ENCODE data around the gene DRD2. TPM values are rescaled to one million over a fixed set of nuclear protein-coding genes. Genes with fewer than 3 reads are reported as not detected.

Gene DRD2
- total and polyA plus RNA-seq, 5 donors = 0.05 TPM; not detected in 4

- Histone ChIP-seq H3K27ac (ENCODE audit: low read length) (no peak overlapping the region), H3K4me3 (ENCODE audit: low read length) (no peak overlapping the region), H3K4me1 (ENCODE audit: control insufficient read depth, insufficient read depth, low read length) (no peaks in the 10 kb centered on the region), H3K27me3 (ENCODE audit: control insufficient read depth, insufficient read depth) (no peaks in the 10 kb centered on the region), H3K9me3 (ENCODE audit: control insufficient read depth, low read length) (no peaks in the 10 kb centered on the region)
- ATAC-seq (no peak), DNase-seq (no peak)
- WGBS = 31% methylated on average over 7 of the region's 7 CpGs
- intact Hi-C loops (cut with DNase I) = no loop called here
Observed at GRCh38 chr11:113444502-113445123, 30.6 kb downstream of the DRD2 start.

GRCh38 chr11:113440816-113441215 is 34.4 kb downstream of the DRD2 start:
- Histone ChIP-seq H3K27me3 (ENCODE audit: control insufficient read depth, insufficient read depth) (no peaks in the 10 kb centered on the region), H3K4me1 (ENCODE audit: control insufficient read depth, insufficient read depth, low read length) (no peaks in the 10 kb centered on the region), H3K27ac (ENCODE audit: low read length) (no peak overlapping the region), H3K4me3 (ENCODE audit: low read length) (no peak overlapping the region), H3K9me3 (ENCODE audit: control insufficient read depth, low read length) (no peaks in the 10 kb centered on the region)
- intact Hi-C loops (cut with DNase I) = no loop called here
- 80% methylated on average over 2 of the region's 2 CpGs for WGBS
- ATAC-seq (no peak), DNase-seq (no peak)

DNA sequence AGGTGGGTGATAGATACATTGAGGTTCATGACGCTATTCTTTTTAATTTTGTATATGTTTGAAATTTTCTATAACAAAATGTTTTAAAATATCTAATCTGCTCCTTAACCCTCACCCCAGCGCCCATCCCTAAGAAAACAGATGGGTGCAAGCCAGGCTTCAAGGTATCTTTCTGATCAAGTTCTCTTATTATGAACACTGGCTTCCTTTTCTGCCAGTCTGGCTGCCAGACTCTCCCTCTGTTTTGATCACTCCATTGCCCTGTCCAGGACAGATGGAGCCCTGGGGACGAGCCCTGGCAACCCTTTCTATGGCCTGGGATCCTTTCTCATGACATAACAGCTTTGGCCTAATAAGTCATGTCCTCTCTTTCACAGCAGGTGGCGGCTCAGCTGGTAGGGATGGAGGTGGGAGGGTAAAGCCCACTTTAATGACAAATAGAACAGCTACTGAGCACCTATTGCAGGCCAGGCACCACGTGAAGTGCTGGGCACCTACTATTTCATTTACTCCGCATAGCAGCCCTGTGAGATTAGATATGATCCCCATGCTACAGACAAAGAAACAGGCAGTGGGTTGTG is 38.4 kb downstream of the DRD2 start:
- 66% methylated on average over 6 of the region's 6 CpGs for WGBS
- Histone ChIP-seq H3K4me1 (ENCODE audit: control insufficient read depth, insufficient read depth, low read length) (no peaks in the 10 kb centered on the region), H3K9me3 (ENCODE audit: control insufficient read depth, low read length) (no peaks in the 10 kb centered on the region), H3K27me3 (ENCODE audit: control insufficient read depth, insufficient read depth) (no peaks in the 10 kb centered on the region), H3K4me3 (ENCODE audit: low read length) (no peak overlapping the region), H3K27ac (ENCODE audit: low read length) (no peak overlapping the region)
- DNase-seq (no peak), ATAC-seq (no peak)
- intact Hi-C loops (cut with DNase I) = no loop called here

DNA sequence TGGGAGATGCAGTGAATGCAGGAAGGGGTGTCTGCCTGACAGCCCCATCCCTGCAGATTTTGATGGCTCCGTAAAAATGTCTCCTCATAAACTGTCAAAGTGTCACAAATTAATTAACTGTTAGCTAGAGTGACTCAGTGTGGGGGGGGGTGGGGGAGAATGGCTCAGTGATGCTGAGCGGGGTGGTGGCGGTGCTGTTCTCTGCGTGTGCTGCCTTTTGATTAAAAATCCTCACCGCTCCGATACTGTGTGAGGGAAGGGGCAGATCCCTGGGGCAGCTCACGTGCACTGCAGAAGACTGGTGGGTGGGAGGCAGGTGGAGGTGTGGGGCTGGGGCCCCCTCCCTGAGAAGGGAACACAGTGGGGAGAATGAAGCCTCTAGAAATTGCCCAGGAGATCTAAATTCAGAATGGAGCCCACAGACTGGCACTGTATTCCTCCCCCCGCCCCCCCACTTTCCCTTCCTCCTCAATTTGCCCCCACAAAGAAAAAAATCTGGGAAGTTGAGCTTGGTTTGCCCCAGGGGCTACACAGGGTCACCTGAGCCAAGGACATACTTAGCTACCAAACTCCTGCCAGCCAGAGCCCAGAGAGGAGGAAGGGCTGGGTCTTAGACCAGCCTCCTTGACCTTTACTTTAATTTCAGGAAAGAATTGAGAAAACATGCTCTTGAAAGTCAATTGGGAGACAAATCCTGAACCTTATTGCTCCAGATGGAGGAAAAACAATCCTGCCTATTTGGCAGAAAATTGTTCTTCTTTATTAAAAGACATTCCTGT is 39.8 kb downstream of the DRD2 start:
- Histone ChIP-seq H3K27ac (ENCODE audit: low read length) (no peak overlapping the region), H3K4me1 (ENCODE audit: control insufficient read depth, insufficient read depth, low read length) (no peaks in the 10 kb centered on the region), H3K9me3 (ENCODE audit: control insufficient read depth, low read length) (no peaks in the 10 kb centered on the region), H3K27me3 (ENCODE audit: control insufficient read depth, insufficient read depth) (no peaks in the 10 kb centered on the region), H3K4me3 (ENCODE audit: low read length) (no peak overlapping the region)
- no peak for DNase-seq
- ATAC-seq = no peak
- intact Hi-C loops (cut with DNase I) = no loop called here
- 88% methylated on average over 8 of the region's 8 CpGs for WGBS

GRCh38 chr11:113431746-113432145 is 43.5 kb downstream of the DRD2 start:
- Histone ChIP-seq H3K9me3 (ENCODE audit: control insufficient read depth, low read length) (no peaks in the 10 kb centered on the region), H3K4me1 (ENCODE audit: control insufficient read depth, insufficient read depth, low read length) (no peaks in the 10 kb centered on the region), H3K27ac (ENCODE audit: low read length) (no peak overlapping the region), H3K27me3 (ENCODE audit: control insufficient read depth, insufficient read depth) (no peaks in the 10 kb centered on the region), H3K4me3 (ENCODE audit: low read length) (no peak overlapping the region)
- intact Hi-C loops (cut with DNase I) = no loop called here
- no peak for ATAC-seq
- DNase-seq = no peak
- 91% methylated on average over 4 of the region's 4 CpGs for WGBS

DNA sequence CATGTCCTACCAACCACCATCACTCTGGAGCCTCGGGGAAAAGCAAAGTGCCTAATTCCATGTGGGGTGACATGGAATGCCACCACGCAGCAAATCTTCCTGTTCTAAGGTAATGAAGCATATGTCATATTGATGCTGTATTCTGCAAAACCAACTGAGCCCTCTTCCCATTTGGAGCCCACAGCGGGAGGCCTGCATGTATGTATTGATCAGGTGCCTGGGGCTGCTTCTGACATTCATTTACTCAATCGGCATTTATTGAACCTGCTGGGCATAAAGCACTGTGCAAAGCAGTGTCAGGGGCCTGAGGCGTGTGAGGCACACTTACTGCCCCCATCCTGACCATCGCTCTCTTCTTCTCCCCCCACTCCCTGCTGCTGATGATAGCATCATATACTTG is 48.5 kb downstream of the DRD2 start:
- no peaks in the 10 kb centered on the region for H3K27me3 ChIP-seq (ENCODE audit: control insufficient read depth, insufficient read depth)
- H3K9me3 ChIP-seq (ENCODE audit: control insufficient read depth, low read length) = no peaks in the 10 kb centered on the region
- ATAC-seq = no peak
- no peak for DNase-seq
- WGBS = 90% methylated on average over 6 of the region's 6 CpGs
- H3K27ac ChIP-seq (ENCODE audit: low read length) = no peak overlapping the region
- no peak overlapping the region for H3K4me3 ChIP-seq (ENCODE audit: low read length)
- H3K4me1 ChIP-seq (ENCODE audit: control insufficient read depth, insufficient read depth, low read length) = no peaks in the 10 kb centered on the region
- intact Hi-C loops (cut with DNase I) = no loop called here

- Histone ChIP-seq H3K27ac (ENCODE audit: low read length) (no peak overlapping the region), H3K4me3 (ENCODE audit: low read length) (no peak overlapping the region), H3K4me1 (ENCODE audit: control insufficient read depth, insufficient read depth, low read length) (no peaks in the 10 kb centered on the region), H3K9me3 (ENCODE audit: control insufficient read depth, low read length) (no peaks in the 10 kb centered on the region), H3K27me3 (ENCODE audit: control insufficient read depth, insufficient read depth) (no peaks in the 10 kb centered on the region)
- 38% methylated on average over 2 of the region's 2 CpGs for WGBS
- ATAC-seq (no peak), DNase-seq (no peak)
- intact Hi-C loops (cut with DNase I) = no loop called here
Observed at GRCh38 chr11:113420808-113421207, 54.4 kb downstream of the DRD2 start.

DNA sequence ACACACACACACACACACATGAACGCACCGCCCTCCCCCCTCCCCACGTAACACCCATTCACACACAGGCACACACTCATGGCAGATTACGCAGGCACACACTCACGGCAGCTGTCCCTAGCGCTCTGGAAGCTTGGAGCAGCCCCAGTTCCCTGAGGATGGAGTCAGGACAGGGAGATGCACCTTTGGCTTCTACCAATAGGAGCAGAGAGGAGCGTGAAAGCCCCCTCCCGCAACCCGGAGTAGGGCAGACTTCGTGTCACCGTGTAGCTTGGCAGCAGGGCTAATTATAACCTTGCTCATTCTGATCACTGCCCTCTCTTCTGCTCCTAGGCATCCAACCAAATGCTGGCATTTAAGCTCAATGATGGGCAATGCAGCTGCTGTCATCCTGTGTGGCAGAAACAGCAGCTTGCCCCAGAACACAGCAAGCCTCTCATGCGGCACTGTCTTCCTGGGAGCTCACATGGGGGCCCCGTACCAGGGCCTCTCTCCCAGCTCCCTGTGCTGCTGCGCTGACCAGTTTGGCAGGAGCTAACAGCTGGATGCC is 55.7 kb downstream of the DRD2 start:
- intact Hi-C loops (cut with DNase I) = no loop called here
- ATAC-seq (peak in 1 of 2 donors; percentile 28), DNase-seq (no peak)
- Histone ChIP-seq H3K9me3 (ENCODE audit: control insufficient read depth, low read length) (no peaks in the 10 kb centered on the region), H3K4me3 (ENCODE audit: low read length) (no peak overlapping the region), H3K27me3 (ENCODE audit: control insufficient read depth, insufficient read depth) (no peaks in the 10 kb centered on the region), H3K4me1 (ENCODE audit: control insufficient read depth, insufficient read depth, low read length) (no peaks in the 10 kb centered on the region), H3K27ac (ENCODE audit: low read length) (no peak overlapping the region)
- 65% methylated on average over 14 of the region's 14 CpGs for WGBS

GRCh38 chr11:113417428-113417827 is 57.8 kb downstream of the DRD2 start:
- H3K27ac ChIP-seq (ENCODE audit: low read length) = no peak overlapping the region
- H3K9me3 ChIP-seq (ENCODE audit: control insufficient read depth, low read length) = no peaks in the 10 kb centered on the region
- no peak overlapping the region for H3K4me3 ChIP-seq (ENCODE audit: low read length)
- WGBS = 73% methylated on average over 2 of the region's 2 CpGs
- H3K4me1 ChIP-seq (ENCODE audit: control insufficient read depth, insufficient read depth, low read length) = no peaks in the 10 kb centered on the region
- intact Hi-C loops (cut with DNase I) = no loop called here
- ATAC-seq (no peak), DNase-seq (no peak)
- H3K27me3 ChIP-seq (ENCODE audit: control insufficient read depth, insufficient read depth) = no peaks in the 10 kb centered on the region

- WGBS = 95% methylated on average over 16 of the region's 16 CpGs
Observed at GRCh38 chr11:113415343-113415742, 59.9 kb downstream of the DRD2 start.

DNA sequence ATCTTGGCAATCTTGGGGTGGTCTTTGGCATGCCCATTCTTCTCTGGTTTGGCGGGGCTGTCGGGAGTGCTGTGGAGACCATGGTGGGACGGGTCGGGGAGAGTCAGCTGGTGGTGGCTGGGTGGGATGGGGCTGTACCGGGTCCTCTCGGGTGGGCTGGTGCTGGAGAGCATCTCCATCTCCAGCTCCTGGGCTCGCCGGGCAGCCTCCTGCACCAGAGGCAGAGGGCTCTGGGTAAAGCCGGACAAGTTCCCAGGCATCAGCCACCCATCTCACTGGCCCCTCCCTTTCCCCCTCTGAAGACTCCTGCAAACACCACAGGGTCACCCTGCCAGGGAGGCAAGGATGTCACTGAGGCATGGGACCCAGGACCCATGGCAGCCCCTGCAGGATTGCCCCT is 62.5 kb downstream of the DRD2 start:
- Histone ChIP-seq H3K4me1 (ENCODE audit: control insufficient read depth, insufficient read depth, low read length) (no peaks in the 10 kb centered on the region), H3K9me3 (ENCODE audit: control insufficient read depth, low read length) (no peaks in the 10 kb centered on the region), H3K4me3 (ENCODE audit: low read length) (no peak overlapping the region), H3K27ac (ENCODE audit: low read length) (no peak overlapping the region), H3K27me3 (ENCODE audit: control insufficient read depth, insufficient read depth) (no peaks in the 10 kb centered on the region)
- DNase-seq (no peak), ATAC-seq (no peak)
- intact Hi-C loops (cut with DNase I) = no loop called here
- 84% methylated on average over 9 of the region's 9 CpGs for WGBS

More at GRCh38 chr11:113415343-113415742, 59.9 kb downstream of the DRD2 start:
- Histone ChIP-seq H3K9me3 (ENCODE audit: control insufficient read depth, low read length) (no peaks in the 10 kb centered on the region), H3K4me1 (ENCODE audit: control insufficient read depth, insufficient read depth, low read length) (no peaks in the 10 kb centered on the region), H3K27ac (ENCODE audit: low read length) (no peak overlapping the region), H3K4me3 (ENCODE audit: low read length) (no peak overlapping the region), H3K27me3 (ENCODE audit: control insufficient read depth, insufficient read depth) (no peaks in the 10 kb centered on the region)
- intact Hi-C loops (cut with DNase I) = no loop called here
- ATAC-seq (no peak), DNase-seq (no peak)

Measured in right cardiac atrium (tissue), 5 donors.